Putamen (tissue), 1 donor: ENCODE measurements around the gene DEFB132.
"Not testable (repeated sequence)": the region's sequence is repeated elsewhere in the genome, so short reads cannot be mapped to it uniquely, and the experiment has no call there.

Experiments used
- DNase-seq: peaks from one replicate; pipeline ENCODE4 v3.0.0-alpha.2; 2016; ENCODE audit warnings: low spot score

DEFB132 gene, protein sequence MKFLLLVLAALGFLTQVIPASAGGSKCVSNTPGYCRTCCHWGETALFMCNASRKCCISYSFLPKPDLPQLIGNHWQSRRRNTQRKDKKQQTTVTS

DNA sequence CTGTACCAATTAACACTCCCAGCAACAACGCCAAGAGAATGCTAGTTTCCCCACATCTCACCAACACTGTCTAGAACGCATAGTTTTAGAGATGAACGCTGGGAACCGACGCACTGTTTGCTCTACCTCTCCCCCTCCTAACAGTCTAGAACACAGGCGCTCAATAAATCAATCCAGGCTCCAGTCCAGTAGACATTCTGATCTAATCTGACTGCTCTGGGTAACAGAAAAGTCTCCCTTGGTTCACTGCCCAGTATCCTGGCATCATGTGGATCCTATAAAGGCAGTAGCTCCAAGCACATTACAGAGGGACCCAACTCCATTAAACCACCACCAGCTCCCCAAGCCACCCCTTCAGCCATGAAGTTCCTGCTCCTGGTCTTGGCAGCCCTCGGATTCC, at the start of gene DEFB132:
DEFB132 (plus strand) TSS at position 306 of the 400 bp plus-strand sequence; CDS start at position 361, 55 bp downstream.
- no peak for DNase-seq

DNA sequence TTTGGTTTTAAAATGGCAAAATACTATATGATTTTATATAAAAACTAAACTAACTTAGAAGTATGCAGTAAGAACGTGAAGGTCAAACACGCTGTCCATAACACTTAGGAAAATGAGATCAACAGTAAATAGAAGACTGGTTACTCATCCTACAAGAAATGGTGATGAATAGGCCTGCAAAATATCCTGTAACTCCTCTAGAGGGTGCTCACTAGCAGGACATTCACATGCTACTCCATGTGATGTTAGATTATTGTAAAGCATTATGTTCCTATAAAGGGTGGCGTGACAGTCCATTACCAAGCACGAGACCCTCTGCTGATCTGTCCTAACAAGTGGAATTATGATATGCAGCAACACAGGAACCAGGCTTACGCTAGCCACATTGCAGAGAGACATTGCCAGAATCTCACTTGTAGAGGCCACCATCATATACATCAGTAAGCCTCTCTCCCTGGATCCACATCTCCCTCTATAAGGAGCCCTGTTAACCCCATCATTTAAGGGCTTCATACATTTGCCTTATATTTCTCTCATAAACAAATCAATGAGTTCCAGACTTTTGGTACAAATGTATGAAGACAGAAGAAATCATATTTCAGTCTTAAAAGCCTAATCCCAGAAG, 48.5 kb upstream of the DEFB132 start:
- DNase-seq, result peak; percentile 10

DNA sequence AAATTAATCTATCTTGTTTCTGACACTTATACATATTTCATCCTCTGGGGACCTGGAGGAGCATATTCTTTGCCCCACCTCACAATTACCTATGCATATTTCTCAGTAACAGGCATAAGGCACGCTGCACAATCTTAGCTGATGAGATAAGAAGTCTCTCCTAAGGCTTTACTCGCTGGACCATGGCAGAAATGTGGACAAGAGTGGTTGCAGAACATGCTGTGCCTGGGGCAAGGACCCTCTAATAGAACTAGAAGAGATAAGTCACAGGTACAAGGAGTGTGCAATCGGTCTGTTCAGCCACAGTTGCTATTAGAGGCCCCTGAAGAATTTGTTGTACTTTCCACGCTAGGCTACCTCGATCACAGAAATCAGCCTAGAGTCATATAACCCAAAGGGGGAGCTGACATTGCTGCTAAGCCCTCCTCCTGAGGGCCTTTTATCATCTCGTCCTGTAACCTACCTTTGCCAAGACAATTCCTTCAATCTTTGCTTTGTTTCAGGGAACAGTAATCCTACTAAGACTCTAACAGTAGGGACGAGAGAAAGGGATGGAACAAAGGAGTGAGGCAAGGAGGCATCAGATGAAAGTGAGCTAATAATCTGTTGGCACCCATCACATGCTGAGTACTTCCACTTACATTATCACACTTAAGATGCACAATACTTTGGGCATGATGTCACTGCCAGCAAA, 46.6 kb upstream of the DEFB132 start:
- DNase-seq, result no peak

DNA sequence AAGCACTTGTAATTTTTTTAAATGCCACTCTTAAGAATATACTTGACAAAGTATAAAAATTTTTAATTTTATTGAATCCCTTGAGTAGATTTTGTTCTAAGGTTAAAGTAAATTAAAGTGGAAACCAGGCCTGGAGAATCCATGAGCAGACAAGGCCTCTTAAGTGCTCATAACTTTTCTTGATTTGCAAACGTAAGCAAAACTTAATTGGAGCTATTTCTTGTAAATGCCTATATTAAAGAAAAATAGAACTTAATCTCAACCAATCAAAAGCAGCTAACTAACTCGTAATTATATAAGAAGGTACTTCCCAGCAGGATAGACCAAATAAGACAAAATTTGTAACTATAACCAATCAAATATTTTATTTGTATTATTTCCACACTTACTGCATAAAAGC, 43.1 kb upstream of the DEFB132 start:
- no peak for DNase-seq

DNA sequence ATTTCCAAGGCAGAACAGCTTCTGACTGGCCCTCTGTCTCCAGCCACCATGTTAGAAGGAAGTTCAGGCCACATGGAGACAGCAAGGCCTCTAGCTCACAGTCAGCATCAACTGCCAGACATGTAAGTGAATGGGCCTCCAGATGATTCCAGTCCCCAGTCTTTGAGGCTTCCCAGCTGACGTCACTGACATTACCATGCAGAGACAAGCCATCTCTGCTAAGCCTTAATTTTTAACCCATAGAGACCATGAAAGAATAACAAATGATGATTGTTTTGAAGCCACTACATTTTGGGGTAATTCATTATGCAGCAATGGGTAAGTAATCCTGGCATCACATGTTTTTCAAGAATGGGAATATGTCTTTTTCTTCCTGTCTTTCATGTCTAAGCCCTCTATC, 41.7 kb upstream of the DEFB132 start:
- no peak for DNase-seq

DNA sequence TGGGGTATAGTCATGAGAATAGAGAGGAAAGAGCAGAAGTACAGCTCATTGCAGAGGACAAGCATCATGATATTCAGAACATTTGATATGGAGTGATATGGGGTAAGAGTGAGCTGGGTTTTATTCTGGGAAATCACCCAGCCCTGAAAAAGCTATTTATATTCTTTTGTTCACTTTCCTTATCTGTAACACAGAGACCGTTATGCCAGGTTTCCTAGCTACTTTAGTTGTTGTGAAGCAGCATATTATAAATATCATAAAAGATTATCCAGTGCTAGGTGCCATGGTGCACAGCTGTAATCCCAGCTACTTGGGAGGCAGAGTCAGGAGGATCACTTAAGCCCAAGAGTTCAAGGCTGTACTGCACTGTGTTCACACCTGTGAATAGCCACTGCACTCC, 40.3 kb upstream of the DEFB132 start:
- no peak for DNase-seq

DNA sequence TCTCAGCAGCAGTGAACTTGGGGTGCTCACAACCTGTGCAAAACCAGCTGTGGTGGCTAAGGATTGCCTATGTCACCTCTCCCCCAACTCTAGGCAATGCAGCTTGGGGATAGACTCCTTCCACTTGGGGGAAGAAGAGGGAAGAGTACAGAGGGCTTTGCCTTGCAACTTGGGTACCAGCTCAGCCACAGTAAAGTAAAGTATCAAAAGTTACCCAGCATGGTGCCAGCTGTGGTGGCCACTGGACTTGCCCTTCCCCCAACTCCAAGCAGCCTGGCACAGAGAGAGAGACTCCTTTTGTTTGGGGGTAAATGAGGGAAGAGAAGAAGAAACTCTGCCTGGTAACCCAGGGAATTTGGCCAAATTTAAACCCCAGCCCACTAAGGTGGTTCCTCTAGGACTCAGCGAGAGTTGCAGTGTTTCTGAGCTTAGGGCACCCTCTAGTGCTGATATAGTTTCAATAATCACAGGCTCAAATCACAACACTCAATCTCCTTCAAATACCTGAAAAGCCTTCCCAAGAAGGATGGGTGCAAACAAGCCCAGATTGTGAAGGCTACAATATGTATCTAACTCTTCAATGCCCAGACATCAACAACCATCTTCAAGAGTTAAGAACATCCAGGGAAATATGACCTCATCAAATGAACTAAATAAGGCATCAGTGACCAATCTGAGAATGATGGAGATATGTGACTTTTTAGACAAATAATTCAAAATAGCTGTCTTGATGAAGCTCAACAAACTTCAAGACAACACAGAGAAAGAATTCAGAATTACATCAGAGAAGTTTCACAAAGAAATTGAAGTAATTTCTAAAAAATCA, 38.0 kb upstream of the DEFB132 start:
- DNase-seq, result no peak

DNA sequence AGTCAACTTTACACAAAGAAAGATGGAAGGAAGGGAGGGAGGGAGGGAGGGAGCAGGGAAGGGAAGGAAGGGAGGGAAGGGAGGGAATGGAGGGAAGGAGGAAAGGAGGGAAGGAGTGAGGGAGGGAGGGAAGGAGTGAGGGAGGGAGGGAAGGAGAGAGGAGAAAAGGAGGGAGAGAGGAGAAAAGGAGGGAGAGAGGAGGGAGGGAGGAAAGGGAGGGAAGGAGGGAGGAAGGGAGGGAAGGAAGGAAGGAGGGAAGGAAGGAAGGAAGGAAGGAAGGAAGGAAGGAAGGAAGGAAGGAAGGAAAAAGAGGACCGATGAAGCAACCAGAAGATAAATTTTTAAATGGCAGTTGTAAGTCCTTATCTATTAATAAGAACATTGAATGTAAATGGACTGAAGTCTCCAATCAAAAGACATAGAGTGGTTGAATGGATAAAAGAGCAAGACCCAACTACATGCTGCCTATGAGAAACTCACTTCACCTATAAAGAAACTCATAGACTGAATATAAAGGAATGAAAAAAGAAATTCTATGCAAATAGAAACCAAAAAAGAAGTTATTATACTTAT, 36.2 kb upstream of the DEFB132 start:
- DNase-seq, result no peak

DNA sequence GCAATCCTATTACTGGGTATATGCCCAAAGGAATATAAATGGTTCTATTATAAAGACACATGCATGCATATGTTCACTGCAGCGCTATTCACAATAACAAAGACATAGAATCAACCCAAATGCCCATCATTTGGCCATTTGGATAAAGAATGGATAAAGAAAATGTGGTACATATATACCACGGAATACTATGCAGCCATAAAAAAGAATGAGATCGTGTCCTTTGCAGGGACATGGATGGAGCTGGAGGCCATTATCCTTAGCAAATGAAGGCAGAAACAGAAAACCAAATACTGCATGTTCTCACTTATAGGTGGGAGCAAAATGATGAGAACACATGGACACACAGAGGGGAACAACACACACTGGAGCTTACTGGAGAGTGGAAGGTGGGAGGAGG, 31.6 kb upstream of the DEFB132 start:
- DNase-seq, result not testable (repeated sequence)

DNA sequence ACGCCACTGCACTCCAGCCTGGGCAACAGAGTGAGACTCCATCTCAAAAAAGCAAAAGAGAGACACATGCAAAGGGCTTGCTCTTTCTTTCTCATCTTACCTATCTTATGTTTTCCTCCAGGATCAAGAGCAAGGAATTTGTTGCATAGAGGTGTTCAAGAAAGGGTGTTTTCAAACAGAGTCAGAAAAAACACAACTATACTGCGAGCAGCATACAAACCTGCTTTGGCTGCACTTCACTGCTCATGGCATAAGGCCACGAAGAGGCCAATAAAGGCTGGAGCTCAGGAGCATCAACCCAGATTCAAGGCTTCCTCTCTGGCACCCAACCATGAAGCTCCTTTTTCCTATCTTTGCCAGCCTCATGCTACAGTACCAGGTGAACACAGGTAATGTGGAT, 30.6 kb upstream of the DEFB132 start, which contains the start of gene DEFB129:
DEFB129 (plus strand) TSS at position 301 of the 400 bp plus-strand sequence; CDS start at position 332, 31 bp downstream.
- DNase-seq, result no peak

DNA sequence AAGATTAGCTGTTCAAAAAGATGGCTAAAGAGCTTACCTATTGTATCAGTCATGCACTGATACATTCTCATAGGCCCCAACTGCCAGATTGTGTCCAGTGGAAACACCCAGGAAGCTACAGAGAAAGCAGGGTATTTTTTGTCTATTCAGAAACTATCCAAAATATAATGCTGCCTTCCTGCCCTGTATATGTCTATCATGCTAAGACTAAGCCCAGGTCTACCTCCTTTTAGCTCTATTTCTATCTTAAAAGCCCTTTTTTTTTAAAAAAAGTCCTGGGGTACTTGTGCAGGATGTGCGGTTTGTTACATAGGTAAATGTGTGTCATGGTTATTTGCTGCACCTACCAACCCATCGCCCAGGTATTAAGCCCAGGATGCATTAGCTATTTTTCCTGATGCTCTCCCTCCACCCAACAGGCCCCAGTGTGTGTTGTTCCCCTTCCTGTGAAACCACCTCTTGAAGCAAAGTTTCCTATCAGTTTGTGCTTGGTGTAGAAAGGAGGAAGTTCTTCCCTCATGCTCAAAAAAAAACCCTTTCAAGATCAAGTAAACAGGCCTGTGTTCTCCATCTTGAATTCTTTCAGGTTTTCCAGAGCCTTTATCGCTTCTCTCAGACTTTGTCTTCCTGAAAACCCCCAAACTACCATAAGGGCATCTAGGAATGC, 30.0 kb upstream of the DEFB132 start:
- no peak for DNase-seq

DNA sequence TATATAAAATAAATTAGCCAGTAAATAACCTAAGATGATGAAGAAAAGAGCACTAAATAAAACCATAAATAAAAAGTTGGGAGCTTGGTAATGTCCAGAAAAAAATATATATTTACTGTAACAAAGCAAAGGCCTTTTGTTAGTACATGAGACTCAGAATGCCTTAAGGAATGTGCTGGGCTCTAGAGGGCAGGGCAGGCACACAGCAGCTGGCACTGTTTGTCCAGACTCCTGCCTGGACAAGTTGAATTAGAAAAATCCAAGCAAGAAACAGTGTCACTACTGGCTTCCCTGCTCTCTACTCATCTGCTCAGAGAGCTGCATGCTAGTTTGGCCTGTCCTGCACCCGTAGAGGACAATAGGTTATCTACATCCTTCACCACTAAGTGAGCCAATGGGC, 21.6 kb upstream of the DEFB132 start:
- DNase-seq, result no peak

DNA sequence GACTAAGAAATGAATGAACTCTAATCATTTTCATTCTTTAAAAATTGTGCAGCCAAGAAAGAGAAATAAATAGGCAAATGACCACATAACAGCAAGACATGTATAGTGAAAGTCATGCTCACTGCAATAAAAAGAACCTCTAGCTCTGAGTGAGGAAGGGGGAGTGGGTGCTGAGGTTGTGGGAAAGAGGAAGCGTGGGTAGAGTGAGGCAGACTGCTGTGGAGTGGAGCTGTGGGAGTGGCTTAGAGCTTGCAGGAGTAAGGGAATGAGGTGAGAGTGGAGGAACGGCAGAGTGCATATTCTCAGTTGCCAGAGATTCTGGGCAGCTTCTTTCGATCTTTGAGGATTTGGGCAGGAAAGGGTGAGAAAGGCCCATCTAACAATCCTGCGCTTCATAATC, 20.0 kb upstream of the DEFB132 start:
- DNase-seq, result peak; percentile 52

DNA sequence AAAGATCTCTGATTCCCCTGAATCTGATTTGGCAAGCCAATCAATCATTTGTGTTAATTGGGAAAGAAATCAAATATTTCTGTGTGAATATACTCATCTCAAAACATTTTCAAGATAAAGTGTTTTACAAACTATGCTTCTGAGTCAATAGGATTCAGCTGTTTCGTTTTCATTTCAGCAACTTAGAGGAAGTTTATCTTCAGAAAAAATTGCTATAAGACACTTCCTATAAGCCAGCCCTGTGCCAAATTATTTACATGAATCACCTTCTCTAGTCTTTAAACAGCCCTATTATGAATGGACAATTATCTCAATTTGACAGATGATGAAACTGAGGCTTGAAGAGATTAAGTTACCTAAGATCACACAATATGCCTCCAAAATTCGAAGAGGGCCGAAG, 19.6 kb upstream of the DEFB132 start:
- DNase-seq, result no peak

DNA sequence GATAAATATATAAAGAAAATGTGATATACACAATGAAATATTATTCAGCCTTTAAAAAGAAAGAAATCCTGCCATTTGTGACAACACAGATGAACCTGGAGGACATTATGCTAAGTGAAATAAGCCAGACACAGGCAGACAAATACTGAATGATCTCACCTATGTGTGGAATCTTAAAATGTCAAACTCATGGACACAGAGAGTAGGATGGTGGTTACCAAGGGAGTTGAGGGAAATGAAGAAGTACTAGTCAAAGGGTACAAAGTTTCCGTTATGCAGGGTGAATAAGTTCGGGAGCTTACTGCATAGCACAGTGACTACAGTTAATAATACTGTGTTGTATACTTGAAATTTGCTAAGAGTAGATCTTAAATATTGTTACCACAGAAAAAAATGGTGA, 14.6 kb upstream of the DEFB132 start:
- DNase-seq, result no peak

DNA sequence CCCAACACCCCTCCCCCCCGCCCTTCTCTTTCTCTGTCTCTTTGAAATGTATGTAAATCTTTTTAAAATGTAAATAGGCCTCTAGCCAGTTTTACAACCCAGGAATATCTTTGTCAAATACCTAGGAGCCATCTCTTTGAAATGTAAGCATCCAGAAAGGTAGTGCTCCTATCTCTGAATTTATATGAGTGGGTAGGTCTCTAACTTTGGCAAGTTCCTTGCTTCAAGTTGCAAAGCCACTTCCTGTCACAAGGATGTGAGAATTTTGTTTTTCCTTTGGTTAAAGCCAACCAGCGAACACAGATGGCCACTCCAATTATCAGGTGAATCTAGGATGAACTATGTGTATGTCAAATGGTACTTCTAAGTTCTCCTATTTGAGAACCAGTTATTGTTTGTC, 6.2 kb upstream of the DEFB132 start:
- no peak for DNase-seq

DNA sequence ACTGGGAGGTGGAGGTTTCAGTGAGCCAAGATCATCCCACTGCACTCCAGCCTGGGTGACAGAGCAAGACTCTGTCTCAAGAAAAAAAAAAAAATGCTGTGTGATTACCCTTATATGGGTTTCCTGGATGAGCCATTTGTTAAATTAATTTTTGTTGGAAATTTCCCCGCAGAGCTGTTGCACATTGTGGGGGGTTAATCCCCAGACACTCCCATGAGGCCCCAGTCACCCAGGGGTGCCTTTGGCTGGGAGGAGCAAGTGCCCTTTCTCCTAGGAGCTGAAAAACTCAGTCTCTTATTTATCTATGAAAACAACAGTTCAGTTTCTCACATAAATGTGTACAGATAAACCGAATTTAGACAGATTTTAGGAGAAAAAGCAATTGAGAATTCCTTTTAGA, 4.7 kb upstream of the DEFB132 start:
- no peak for DNase-seq

DNA sequence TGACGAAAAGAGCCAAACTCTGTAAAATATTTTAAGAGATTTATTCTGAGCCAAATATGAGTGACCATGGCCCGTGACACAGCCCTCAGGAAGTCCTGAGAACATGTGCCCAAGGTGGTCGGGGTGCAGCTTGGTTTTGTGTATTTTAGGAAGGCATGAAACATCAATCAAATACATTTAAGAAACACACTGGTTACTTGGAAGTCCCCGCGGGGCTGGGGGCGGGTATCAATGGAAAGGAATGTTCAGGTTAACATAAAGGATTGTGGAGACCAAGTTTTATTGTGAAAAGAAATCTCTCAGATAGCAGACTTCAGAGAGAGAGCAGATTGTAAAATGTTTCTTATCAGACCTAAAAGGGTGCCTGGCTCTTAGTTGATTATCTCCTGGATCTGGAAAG, 4.1 kb upstream of the DEFB132 start:
- not testable (repeated sequence) for DNase-seq

DNA sequence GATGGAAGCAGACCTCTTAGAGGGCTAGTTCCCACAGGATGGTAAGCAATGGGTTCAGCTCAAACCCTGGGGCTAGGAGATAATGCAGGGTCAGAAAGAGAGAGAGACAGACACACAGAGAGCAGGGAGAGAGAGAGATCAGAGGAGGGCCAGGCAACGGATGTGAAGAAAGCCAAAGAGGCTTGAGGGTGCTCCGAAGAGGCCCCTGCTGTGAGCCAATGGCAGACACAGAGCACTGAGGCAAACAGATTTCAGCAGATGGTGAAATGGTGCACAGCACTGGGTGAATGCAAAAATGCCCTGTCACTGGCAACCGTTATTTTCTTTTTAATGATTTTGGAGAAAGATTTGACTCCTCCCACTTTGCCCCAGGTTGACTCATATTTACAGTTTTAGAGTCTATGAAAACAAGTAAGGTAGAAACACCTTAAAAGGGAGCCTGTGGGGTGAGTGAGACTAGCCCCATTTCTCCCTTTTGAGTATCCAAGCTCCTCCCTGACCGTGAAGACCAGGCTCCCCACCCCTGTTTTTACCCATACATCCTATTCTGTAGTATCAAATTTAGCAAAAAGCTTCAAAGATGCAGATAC, 840 bp downstream of the DEFB132 start:
- DNase-seq, result no peak

DNA sequence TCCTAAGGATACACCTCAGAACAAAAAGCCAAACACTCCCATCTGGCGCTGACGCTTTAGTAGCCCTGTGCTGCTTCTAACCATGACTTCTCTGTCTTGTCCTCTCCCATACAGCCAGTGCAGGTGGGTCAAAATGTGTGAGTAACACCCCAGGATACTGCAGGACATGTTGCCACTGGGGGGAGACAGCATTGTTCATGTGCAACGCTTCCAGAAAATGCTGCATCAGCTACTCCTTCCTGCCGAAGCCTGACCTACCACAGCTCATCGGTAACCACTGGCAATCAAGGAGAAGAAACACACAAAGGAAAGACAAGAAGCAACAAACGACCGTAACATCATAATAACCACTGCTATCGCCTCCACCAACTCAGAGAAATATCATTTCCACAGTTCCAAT, 1.4 kb downstream of the DEFB132 start:
- DNase-seq, result no peak

DNA sequence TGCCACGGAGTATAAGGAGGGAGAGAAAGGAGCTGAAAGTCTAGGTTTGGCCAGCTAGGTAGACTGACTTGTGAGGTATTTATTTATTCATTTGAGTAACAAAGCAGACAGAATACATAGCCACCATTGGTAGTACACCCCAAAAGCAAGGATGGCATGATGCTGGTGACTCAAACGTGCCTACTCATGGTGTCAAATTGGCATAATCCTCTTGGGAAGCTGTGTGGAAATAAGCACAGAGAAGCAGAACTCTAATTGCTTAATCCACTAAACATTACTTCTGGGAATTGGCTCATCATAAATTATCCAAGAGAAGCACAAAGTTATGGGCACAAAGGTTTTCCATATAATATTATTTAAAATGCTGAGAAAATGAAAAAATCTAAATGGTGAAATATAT, 2.5 kb downstream of the DEFB132 start:
- no peak for DNase-seq
